Kidney (tissue), 14 donors: Measurements from ENCODE around the gene RAD21L1. TPM values are rescaled to one million over a fixed set of nuclear protein-coding genes. Genes with fewer than 3 reads are reported as not detected.

Source experiments
- DNase-seq, 5 donors: peaks; one replicate each; pipeline ENCODE4 v3.0.0-alpha.2; 2013 to 2020
- FAIRE-seq: peaks from 2 replicates; lab custom pipeline; 2012; peaks lifted over from hg19 to GRCh38; lab: Jason Lieb, UNC
- H3K27ac ChIP-seq, 2 donors: one replicate each; pipeline ENCODE4 v1.7.0; 2013; ENCODE audit warnings: low read depth in 2 of 2, low read length in 2 of 2, inconsistent platforms in 1 of 2
- H3K27me3 ChIP-seq: one replicate; pipeline ENCODE4 v1.7.1; 2013; ENCODE audit warnings: low read length, inconsistent platforms; ENCODE audit not compliant: control insufficient read depth, insufficient read depth
- H3K36me3 ChIP-seq, 3 donors: one replicate each; pipeline versions ENCODE4 v1.7.0 to v1.7.1; 2013; ENCODE audit warnings: low read length in 3 of 3, control low read depth in 1 of 3, inconsistent platforms in 1 of 3; ENCODE audit not compliant: insufficient read depth in 3 of 3, control insufficient read depth in 2 of 3
- H3K4me1 ChIP-seq, 3 donors: one replicate each; pipeline versions ENCODE4 v1.7.0 to v1.7.1; 2013; ENCODE audit warnings: low read length in 3 of 3, inconsistent platforms in 1 of 3, low read depth in 1 of 3; ENCODE audit not compliant: control insufficient read depth in 2 of 3, insufficient read depth in 2 of 3
- H3K4me3 ChIP-seq, 3 donors: one replicate each; pipeline versions ENCODE4 v1.7.0 to v1.8.1; 2013; ENCODE audit warnings: low read length in 3 of 3, control low read depth in 1 of 3, inconsistent platforms in 1 of 3
- H3K9ac ChIP-seq, 3 donors: one replicate each; pipeline versions ENCODE4 v1.7.0 to v1.7.1; 2013; ENCODE audit warnings: low read length in 3 of 3, control low read depth in 1 of 3, inconsistent platforms in 1 of 3
- H3K9me3 ChIP-seq, 3 donors: one replicate each; pipeline versions ENCODE4 v1.7.0 to v1.7.1; 2013; ENCODE audit warnings: low read length in 3 of 3, control low read depth in 1 of 3, inconsistent platforms in 1 of 3; ENCODE audit not compliant: control insufficient read depth in 2 of 3, insufficient read depth in 1 of 3
- intact Hi-C: fragments of 100-400 bp; cut with DNase I; formaldehyde crosslinking; loops from one replicate; pipeline ENCODE4 v1.11.1; 2022
- polyA plus RNA-seq: library from polyadenylated mRNA; stranded (reverse); fragments of 350-450 nt; fragmentation: Illumina TruSeq; extraction: RNeasy Lipid Tissue Mini Kit (QIAGEN cat#74804); gene quantifications from one replicate; pipeline ENCODE4 v1.2.3, GENCODE V29; 2014; ENCODE audit warnings: low read depth, low replicate concordance; ENCODE audit not compliant: insufficient read depth
- total RNA-seq: library from RNA; stranded (reverse); fragmentation: NEBNext Ultra II Directional; extraction: Animal tissue kit (Norgen Biotek cat#: 25700); gene quantifications from one replicate; pipeline ENCODE4 v1.2.1, GENCODE V29; 2021
- TF ChIP-seq, protein P1 (sequence below): IDR thresholded peaks from 3 replicates; pipeline ENCODE4 v1.5.1; 2012; ENCODE audit warnings: mild to moderate bottlenecking, moderate library complexity, borderline replicate concordance; ENCODE audit not compliant: insufficient read depth; ENCODE audit errors: extremely low read depth
- donor health status: control.
- donor health status: control.
- donor health status: control.
- donor health status: control.
- donor health status: control.
- donor health status: DM: yes; HTN: yes; CAD: no.
- donor health status: Normal renal cell carcinoma (clear cell type).

The RAD21L1 gene
- total and polyA plus RNA-seq, 2 donors from 2014 or later: not detected

DNA sequence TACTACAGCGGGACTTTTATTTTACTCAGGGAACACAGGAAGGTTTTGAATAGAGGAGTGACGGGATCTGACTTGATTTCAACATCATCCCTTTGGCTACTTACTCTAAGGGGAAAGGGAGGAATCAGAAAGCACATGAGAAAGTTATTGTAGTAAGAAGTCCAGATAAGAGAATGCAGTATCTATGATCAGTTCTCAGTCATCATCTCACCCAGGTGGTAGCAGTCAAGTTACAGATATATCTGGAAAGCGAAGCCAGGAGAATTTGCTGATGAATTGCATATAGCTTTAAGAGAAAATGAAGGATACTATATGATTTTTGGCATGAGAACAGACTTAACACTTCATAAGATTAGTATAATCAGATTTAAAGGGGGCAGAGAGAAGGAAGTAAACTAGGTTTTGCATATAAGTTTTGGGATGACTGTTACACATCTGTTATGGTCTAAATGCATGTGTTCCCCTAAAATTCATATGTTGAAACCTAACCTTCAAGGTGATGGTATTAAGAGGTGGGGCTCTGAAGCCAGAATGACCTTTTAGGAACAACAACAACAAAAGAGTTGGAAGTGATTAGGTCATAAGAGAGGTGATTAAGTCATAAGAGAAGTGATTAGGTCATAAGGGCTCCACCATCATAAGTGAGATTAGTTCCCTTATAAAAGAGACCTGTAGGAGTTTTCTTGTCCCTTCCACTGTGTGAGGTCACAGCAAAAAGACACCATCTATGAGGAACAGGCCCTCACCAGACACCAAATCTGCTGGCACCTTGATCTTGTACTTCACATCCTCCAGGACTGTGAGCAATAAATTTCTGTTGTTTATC lies 6.7 kb downstream of the RAD21L1 start:
- no peak overlapping the region for H3K27ac ChIP-seq
- H3K36me3 ChIP-seq: no peaks in the 10 kb centered on the region
- TF ChIP-seq, protein P1, sequence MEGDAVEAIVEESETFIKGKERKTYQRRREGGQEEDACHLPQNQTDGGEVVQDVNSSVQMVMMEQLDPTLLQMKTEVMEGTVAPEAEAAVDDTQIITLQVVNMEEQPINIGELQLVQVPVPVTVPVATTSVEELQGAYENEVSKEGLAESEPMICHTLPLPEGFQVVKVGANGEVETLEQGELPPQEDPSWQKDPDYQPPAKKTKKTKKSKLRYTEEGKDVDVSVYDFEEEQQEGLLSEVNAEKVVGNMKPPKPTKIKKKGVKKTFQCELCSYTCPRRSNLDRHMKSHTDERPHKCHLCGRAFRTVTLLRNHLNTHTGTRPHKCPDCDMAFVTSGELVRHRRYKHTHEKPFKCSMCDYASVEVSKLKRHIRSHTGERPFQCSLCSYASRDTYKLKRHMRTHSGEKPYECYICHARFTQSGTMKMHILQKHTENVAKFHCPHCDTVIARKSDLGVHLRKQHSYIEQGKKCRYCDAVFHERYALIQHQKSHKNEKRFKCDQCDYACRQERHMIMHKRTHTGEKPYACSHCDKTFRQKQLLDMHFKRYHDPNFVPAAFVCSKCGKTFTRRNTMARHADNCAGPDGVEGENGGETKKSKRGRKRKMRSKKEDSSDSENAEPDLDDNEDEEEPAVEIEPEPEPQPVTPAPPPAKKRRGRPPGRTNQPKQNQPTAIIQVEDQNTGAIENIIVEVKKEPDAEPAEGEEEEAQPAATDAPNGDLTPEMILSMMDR: no peak
- intact Hi-C loops: no loop called here
- DNase-seq (no peak), FAIRE-seq (no peak)
- H3K9ac ChIP-seq: no peak overlapping the region
- peaks cover 12% of the 10 kb centered on the region for H3K27me3 ChIP-seq
- no peaks in the 10 kb centered on the region for H3K4me1 ChIP-seq
- H3K9me3 ChIP-seq: no peaks in the 10 kb centered on the region
- H3K4me3 ChIP-seq: no peak overlapping the region

DNA sequence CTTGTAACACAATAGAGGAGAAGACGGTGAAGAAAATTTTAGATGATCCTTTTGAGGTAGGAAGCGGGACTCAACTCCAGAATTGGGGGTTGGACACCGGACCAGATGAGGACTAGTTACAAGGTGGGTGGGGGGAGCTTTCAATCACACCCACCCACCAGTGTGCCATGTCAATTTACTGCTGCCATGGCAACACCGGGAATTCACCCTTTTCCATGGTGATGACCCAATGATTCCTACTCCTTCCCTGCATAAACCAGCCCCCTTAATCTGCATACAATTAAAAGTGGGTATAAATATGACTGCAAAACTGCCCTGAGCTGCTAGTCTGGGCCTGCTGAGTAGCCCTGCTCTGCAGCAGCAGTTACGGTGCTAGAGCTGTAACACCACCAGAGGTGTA lies 14.7 kb downstream of the RAD21L1 start:
- Histone ChIP-seq H3K4me3 (no peak overlapping the region), H3K9me3 (no peaks in the 10 kb centered on the region), H3K27me3 (no peaks in the 10 kb centered on the region), H3K27ac (no peak overlapping the region), H3K4me1 (no peaks in the 10 kb centered on the region), H3K9ac (no peak overlapping the region), H3K36me3 (no peaks in the 10 kb centered on the region)
- TF ChIP-seq, protein P1: no peak
- DNase-seq (no peak), FAIRE-seq (no peak)
- intact Hi-C loops: no loop called here

DNA sequence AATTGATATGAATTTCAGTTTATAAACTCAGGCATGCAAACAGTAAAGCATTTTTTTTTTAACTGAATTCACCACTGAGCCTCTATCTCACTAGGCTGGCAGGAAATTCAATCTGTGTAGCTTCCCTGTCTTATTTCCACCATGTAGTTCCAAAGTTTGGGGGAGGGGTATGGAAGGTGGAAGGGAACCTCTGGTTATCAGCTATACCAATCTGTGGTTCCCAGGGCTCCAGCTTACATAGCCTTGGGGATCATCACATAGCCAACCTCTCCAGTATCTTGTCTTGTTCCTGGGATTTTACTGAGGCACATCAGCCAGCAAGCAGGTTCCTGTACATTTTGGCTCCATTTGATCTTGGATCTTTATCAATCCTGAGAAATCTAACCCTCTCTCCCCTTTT lies 15.6 kb downstream of the RAD21L1 start:
- H3K9ac ChIP-seq: no peak overlapping the region
- H3K4me1 ChIP-seq: no peaks in the 10 kb centered on the region
- no peaks in the 10 kb centered on the region for H3K9me3 ChIP-seq
- intact Hi-C loops: no loop called here
- FAIRE-seq (no peak), DNase-seq (no peak)
- H3K27ac ChIP-seq: no peak overlapping the region
- H3K4me3 ChIP-seq: no peak overlapping the region
- TF ChIP-seq, protein P1: no peak
- H3K27me3 ChIP-seq: no peaks in the 10 kb centered on the region
- no peaks in the 10 kb centered on the region for H3K36me3 ChIP-seq
